Spinal cord (tissue), 10 donors: ENCODE data around the gene OSGEP. TPM values are rescaled to one million over a fixed set of nuclear protein-coding genes. Genes with fewer than 3 reads are reported as not detected.

ENCODE experiments used
- DNase-seq, 6 donors: peaks; one replicate each; pipeline versions ENCODE4 v3.0.0 to v3.0.0-alpha.2; 2013 to 2015; ENCODE audit warnings: low spot score in 6 of 6, low read depth in 4 of 6
- H3K27ac ChIP-seq: one replicate; pipeline ENCODE4 v1.5.1; 2013; ENCODE audit warnings: low read depth, low read length, control low read depth
- H3K27me3 ChIP-seq: one replicate; pipeline ENCODE4 v1.6.1; 2013; ENCODE audit warnings: low read length; ENCODE audit not compliant: control insufficient read depth, insufficient read depth
- H3K36me3 ChIP-seq: one replicate; pipeline ENCODE4 v1.6.1; 2013; ENCODE audit warnings: low read length; ENCODE audit not compliant: control insufficient read depth, insufficient read depth
- H3K4me1 ChIP-seq: one replicate; pipeline ENCODE4 v1.6.1; 2013; ENCODE audit warnings: low read length; ENCODE audit not compliant: control insufficient read depth, insufficient read depth
- H3K4me3 ChIP-seq: one replicate; pipeline ENCODE4 v1.5.1; 2013; ENCODE audit warnings: low read depth, low read length, control low read depth
- H3K9me3 ChIP-seq: one replicate; pipeline ENCODE4 v1.6.1; 2013; ENCODE audit warnings: low read length; ENCODE audit not compliant: control insufficient read depth, insufficient read depth
- WGBS: methylation state at CpG from one replicate; pipeline ENCODE4 v1.1.5; 2013; ENCODE audit warnings: missing lambda C conversion rate; ENCODE audit not compliant: insufficient coverage; 5-methylcytosine and 5-hydroxymethylcytosine counted together
- polyA plus RNA-seq, 2 donors: library from polyadenylated mRNA; unstranded; fragments of 120-200 nt; gene quantifications; one replicate each; pipeline ENCODE4 v1.2.1, GENCODE V29; 2013; ENCODE audit not compliant: insufficient read length in 2 of 2
- total RNA-seq, 2 donors: library from RNA; depleted of rRNA in 1 of 2; stranded (reverse); fragments of 120-200 nt in 1 of 2; fragments of >200 nt in 1 of 2; gene quantifications; one replicate each; pipeline versions ENCODE4 v1.2.3 to v1.2.4, GENCODE V29; 2013 to 2014
- donor health status: healthy.

OSGEP gene
- total and polyA plus RNA-seq, 4 donors: 34.6 to 90.7 (median 61.9) TPM

DNA sequence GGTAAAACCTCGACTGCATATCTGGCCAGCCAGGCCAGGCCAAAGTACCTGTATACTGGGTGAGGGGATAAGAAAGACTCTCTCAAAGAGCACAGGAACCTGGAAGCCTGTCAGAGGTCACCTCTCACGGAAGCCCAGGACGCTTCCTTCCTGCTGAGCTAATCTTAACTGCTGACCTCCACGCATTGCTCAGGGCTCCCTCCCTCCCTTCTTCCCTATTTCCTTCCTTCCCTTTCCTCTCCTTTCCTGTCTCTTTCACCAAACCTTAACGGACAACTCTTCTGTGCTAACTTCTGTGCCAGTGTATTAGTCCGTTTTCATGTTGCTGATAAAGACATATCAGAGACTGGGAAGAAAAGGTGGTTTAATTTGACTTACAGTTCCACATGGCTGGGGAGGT is 36.0 kb upstream of the OSGEP start:
- Histone ChIP-seq H3K4me1 (no peaks in the 10 kb centered on the region), H3K4me3 (no peak overlapping the region), H3K27ac (no peak overlapping the region), H3K9me3 (no peaks in the 10 kb centered on the region), H3K27me3 (no peaks in the 10 kb centered on the region), H3K36me3 (no peaks in the 10 kb centered on the region)
- no peak for DNase-seq
- 60% methylated on average over 2 of the region's 6 CpGs for WGBS

DNA sequence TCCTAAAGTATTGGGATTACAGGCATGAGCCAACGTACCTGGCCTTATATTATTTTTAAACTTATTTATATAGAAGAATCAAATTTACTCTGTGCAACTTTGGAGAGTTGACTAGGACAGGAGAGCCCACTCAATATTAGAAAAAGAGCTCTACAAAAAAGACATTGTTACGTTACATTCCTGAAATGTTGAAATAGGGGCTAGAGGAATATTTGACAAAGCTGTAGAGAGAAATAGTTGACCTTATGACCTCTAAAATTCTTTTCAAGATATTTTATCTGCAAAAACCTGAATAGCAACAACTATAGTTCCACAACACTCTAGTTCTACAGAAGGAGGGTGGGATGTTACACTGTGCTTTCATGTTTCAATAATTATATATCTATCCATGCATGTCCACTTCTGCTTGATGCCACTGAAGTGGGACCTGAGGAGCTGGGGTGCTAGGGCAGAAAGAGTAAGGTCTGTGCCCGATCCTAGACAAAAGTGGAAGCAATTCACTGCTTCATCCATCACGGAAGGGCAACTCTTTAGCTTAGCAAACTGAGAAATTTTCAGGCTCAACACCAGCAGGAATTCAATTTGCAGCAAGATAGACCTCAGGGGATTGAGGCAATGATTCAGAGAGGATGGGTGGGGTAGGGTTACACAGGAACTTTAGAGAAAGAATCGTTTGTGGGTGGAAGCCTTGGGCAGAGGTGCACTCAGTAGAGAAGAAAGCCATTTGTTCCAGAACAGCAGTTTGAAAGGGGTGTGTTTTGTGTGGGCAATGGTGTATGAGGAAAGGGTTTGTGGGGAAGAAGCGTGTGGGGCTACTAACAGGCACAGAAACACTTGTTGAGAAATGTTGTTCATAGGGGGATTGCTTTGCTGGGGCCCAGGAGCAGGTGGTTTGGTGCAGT is 34.7 kb upstream of the OSGEP start:
- Histone ChIP-seq H3K4me3 (no peak overlapping the region), H3K27me3 (no peaks in the 10 kb centered on the region), H3K9me3 (no peaks in the 10 kb centered on the region), H3K36me3 (no peaks in the 10 kb centered on the region), H3K27ac (no peak overlapping the region), H3K4me1 (no peaks in the 10 kb centered on the region)
- no peak for DNase-seq
- WGBS: 43% methylated on average over 4 of the region's 6 CpGs

DNA sequence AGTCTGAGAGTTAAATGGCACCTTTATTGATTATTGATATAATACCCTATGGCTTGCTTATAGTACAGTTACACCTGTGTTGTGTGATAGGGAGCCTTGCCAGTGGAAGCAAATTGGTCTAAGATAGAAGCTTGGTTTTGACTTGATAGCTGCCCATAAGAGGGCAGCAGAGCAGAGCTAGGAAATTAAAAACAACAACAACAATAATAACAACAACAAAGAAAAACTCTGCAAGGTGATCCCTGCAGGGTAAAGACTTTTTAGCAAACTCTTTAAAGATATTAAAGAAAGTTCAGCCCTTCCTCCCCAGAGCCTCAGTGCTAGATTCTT is 32.7 kb upstream of the OSGEP start:
- H3K4me3 ChIP-seq: no peak overlapping the region

DNA sequence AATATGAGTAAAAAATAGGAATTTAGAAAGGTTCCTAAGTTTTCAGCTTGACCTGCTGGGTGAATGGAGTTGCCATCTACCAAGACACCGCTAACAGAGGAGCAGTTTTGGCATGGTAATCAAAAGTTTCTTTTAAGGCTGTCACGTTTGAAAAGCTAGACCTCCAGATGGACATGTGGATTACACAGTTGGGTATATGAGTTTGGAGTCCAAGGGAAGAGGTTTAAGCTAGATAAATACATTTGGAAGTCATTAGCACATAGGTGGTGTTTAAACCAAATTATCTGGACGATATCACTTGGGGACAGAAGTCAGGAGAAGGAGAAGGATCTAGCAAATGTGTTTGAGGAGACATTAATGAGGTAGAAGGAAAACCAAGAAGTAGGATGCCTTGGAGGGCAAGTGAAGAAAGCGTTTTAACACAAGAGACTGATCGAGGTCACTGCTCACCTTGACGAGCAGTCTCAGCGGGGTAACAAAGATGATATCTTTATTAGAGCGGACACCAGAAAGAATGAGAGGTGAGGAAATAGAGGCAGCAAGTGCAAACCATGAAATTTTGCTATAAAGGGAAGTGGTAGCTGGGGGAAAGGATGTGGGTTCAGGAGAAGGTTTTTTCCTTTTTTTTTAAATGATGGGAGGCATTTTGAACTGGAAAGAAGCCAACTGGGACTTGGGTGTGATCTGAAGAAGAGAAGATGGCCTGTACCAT is 32.2 kb upstream of the OSGEP start:
- Histone ChIP-seq H3K4me3 (no peak overlapping the region), H3K27me3 (no peaks in the 10 kb centered on the region), H3K36me3 (no peaks in the 10 kb centered on the region), H3K4me1 (no peaks in the 10 kb centered on the region), H3K27ac (no peak overlapping the region), H3K9me3 (no peaks in the 10 kb centered on the region)
- WGBS: 87% methylated on average over 8 of the region's 8 CpGs
- DNase-seq: no peak

More for the DNA sequence above, 32.7 kb upstream of the OSGEP start:
- Histone ChIP-seq H3K9me3 (no peaks in the 10 kb centered on the region), H3K27ac (no peak overlapping the region), H3K4me1 (no peaks in the 10 kb centered on the region), H3K36me3 (no peaks in the 10 kb centered on the region), H3K27me3 (no peaks in the 10 kb centered on the region)
- DNase-seq: no peak

DNA sequence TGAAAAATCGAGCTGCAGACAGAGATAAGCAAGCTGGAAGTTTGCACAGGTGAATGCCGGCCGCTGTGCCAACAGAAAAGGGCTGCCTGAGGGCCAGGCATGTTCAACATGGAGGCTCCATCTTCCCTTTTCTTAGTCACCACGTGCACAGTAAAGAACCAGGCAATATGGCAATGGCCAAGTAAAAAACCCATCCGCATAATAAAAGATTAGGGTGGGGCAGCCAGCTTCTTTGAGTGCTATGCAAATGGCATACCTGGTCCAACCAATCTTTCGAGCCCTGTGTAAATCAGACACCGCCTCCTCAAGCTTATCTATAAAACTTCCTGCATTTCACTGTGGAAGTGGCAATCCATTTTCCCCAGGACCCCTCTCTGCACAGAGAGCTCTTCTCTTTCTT is 31.3 kb upstream of the OSGEP start:
- no peak overlapping the region for H3K4me3 ChIP-seq
- no peaks in the 10 kb centered on the region for H3K9me3 ChIP-seq
- no peaks in the 10 kb centered on the region for H3K4me1 ChIP-seq
- no peak overlapping the region for H3K27ac ChIP-seq
- WGBS: 79% methylated on average over 7 of the region's 7 CpGs
- H3K36me3 ChIP-seq: no peaks in the 10 kb centered on the region
- no peak for DNase-seq
- no peaks in the 10 kb centered on the region for H3K27me3 ChIP-seq

DNA sequence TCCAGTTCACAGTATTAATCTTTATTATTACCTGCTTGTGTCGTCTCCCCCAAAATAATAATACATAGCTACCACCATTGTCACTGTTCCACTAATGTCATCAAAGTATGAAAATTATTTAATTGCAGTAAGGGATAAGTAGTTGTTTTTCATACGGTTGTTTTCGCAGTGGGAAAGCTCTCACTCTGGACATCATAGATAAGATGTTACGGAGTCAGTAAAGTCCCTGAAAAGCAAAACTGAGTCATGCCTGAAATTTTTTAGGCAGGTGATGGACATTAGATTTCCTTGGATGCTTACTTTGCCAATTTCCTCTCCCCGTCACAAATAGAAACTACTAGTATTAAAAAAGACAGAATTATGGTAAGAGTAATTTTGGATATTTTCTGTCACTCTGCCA is 27.8 kb upstream of the OSGEP start:
- DNase-seq: no peak
- no peaks in the 10 kb centered on the region for H3K4me1 ChIP-seq
- H3K27ac ChIP-seq: no peak overlapping the region
- H3K27me3 ChIP-seq: no peaks in the 10 kb centered on the region
- peaks cover 2% of the 10 kb centered on the region for H3K36me3 ChIP-seq
- H3K4me3 ChIP-seq: no peak overlapping the region
- no peaks in the 10 kb centered on the region for H3K9me3 ChIP-seq
- no CpG with 5 or more reads among the region's 5 CpGs for WGBS

DNA sequence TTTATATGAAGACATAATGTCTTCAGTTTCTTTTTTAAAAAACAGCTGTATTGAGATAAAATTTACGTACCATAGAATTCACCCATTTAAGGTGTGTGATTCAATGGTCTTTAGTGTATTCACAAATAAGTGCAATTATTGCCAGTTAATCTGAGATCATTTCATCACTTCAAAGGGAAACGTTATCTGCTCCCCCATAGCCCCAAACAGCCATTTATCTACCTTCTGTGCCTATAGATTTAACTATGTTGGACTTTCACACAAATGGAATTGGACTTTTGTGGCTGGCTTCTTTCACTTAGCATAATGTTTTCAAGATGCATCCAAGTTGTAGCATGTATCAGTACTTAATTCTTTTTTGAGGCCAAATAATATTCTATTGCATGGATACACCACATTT is 24.3 kb upstream of the OSGEP start:
- Histone ChIP-seq H3K27me3 (no peaks in the 10 kb centered on the region), H3K4me1 (no peaks in the 10 kb centered on the region), H3K4me3 (no peak overlapping the region), H3K27ac (no peak overlapping the region), H3K36me3 (peaks cover 15% of the 10 kb centered on the region), H3K9me3 (no peaks in the 10 kb centered on the region)
- 67% methylated on average over 1 of the region's 2 CpGs for WGBS
- DNase-seq: no peak

DNA sequence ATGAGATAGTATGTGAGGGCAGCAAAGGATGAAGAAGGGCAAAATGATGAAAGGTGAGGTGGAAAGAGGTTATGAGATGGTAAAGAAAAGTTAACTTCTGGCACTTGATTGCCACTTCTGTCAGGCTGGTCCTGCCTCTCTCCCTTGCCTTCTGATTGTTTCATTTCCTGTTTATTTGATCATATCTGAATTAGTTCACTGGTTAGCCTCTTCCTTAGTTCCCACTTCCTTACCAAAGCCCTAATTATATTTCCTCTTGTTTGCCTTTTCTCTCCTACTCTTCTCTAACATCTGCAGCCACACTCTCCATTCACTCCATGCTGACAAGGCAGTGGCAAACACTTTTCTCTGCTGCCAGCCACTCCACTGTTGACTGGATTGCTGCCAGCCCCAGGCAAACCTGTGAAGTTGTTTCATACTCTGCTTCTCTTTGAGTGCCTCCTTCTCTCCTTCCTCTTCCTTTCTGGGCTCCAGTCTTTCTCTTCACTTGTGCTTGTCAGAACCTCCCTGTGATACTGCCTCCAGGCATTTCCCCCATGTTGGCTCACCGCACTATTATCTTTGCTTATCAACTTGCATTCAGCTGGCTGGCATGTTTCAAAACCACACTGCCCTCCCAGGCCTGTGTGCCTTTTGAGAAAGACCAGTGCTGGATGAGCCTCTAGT is 22.7 kb upstream of the OSGEP start:
- H3K4me3 ChIP-seq: no peak overlapping the region
- H3K4me1 ChIP-seq: no peaks in the 10 kb centered on the region
- 63% methylated on average over 1 of the region's 1 CpG for WGBS
- no peaks in the 10 kb centered on the region for H3K9me3 ChIP-seq
- H3K36me3 ChIP-seq: peaks cover 18% of the 10 kb centered on the region
- DNase-seq: peak in 1 of 6 donors; percentile 46
- H3K27ac ChIP-seq: no peak overlapping the region
- no peaks in the 10 kb centered on the region for H3K27me3 ChIP-seq

DNA sequence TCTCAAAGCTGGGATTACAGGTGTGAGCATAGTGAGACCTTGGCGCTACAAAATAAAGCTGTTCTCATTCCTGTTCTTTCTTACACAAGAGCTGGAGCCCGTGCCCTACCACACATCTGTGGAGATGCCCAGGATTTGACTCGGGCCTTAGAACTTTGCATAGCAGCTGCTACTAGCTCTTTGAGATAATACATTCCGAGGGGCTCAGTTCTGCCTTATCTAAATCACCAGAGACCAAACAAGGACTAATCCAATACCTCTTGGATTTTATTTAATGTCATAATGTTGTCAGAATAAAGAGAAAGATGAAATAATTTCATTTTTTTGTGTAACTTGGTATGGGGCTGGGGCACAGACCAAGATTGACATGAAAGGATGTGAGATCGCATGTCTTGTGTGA is 22.2 kb upstream of the OSGEP start:
- H3K36me3 ChIP-seq: peaks cover 18% of the 10 kb centered on the region
- WGBS: 91% methylated on average over 4 of the region's 5 CpGs

More for the DNA sequence above, 22.2 kb upstream of the OSGEP start:
- no peak overlapping the region for H3K27ac ChIP-seq
- DNase-seq: no peak
- H3K27me3 ChIP-seq: no peaks in the 10 kb centered on the region
- H3K4me3 ChIP-seq: no peak overlapping the region
- no peaks in the 10 kb centered on the region for H3K9me3 ChIP-seq
- H3K4me1 ChIP-seq: no peaks in the 10 kb centered on the region
